Left cardiac atrium (tissue), 4 donors: ENCODE data around the gene PALS1. TPM values are rescaled to one million over a fixed set of nuclear protein-coding genes. Genes with fewer than 3 reads are reported as not detected.

Experiments used
- ATAC-seq, 2 donors: fragments of 200-7000 bp; cut with Tn5 transposase; one replicate each; pipeline ENCODE4 v1.9.1; 2020; ENCODE audit warnings: mild to moderate bottlenecking in 2 of 2, moderate library complexity in 2 of 2
- DNase-seq: peaks from one replicate; pipeline ENCODE4 v3.0.0-alpha.2; 2020
- intact Hi-C, 2 donors: fragments of 100-400 bp; cut with DNase I; formaldehyde crosslinking; loops; one replicate each; pipeline versions ENCODE4 v1.14.1 to v1.15.1; 2022 to 2023
- long read RNA-seq: library from polyadenylated mRNA; unstranded; transcript quantifications from one replicate; pipeline ENCODE4 v2.0.0, GENCODE V29; 2021
- total RNA-seq, 2 donors: library from RNA; stranded (reverse); fragmentation: NEBNext Ultra II Directional; extraction: Animal tissue kit (Norgen Biotek cat#: 25700); gene quantifications; one replicate each; pipeline ENCODE4 v1.2.1, GENCODE V29; 2021
- donor health status: DM: no; HTN: yes; CAD: no.
- donor health status: DM: no; HTN: yes; CAD: no; lungs with severe emphysema.
- donor health status: DM: yes; HTN: yes; CAD: no.
- donor health status: Dilated cardiomyopathy.

PALS1 gene
- 10 to 100 TPM; 13.7 to 15.9 TPM for total RNA-seq
- long read RNA-seq, full-length matches to known transcripts, result 5 of 12 reads
- long read RNA-seq, partial matches to known transcripts, result 6 of 12 reads
- long read RNA-seq, other reads (novel, unspliced or antisense), result 1 of 12 reads

DNA sequence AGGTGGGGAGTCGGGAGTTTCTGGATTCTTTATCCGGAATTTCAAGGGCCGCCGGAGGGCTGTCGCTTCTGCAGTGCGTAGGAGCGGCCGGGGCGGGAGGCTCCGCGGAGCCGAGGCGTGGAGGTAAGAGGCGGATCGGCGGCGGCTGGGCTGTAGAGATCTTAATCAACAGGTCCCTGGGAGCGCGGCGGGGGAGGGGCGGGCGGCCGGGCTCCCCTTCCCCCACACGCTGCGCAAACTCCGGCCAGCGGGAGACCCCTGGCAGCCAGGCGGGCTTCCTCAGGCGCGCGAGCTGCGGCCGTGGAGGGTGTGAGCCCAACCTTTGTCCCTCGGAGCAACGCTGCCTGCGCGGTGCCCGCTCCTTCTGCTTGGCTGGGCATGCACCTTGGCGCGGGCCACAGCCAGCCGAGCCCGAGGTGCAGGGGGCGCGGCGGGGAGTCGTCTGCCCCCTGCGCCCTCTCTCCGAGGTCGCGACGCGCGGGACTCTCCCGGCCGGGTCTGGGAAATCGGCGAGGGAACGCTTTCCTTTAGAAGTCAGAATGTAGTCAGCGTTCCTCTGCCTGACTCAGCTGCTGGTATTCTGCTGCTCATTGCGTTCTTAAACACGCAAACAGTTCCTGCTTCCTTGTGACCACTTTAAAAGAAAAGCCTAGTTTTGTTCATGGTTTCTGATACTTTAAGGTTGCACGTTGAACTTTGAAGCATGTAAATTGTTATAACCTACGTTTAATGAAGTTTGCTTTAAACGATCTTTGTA lies at the start of gene PALS1:
Gene PALS1, plus strand, starts transcription at position 25 of the 757 bp plus-strand sequence. CDS start 37,736 bp downstream, outside the sequence.
- ATAC-seq (peak; percentile 42 to 69), DNase-seq (no peak)
- intact Hi-C loops, result no loop called here

DNA sequence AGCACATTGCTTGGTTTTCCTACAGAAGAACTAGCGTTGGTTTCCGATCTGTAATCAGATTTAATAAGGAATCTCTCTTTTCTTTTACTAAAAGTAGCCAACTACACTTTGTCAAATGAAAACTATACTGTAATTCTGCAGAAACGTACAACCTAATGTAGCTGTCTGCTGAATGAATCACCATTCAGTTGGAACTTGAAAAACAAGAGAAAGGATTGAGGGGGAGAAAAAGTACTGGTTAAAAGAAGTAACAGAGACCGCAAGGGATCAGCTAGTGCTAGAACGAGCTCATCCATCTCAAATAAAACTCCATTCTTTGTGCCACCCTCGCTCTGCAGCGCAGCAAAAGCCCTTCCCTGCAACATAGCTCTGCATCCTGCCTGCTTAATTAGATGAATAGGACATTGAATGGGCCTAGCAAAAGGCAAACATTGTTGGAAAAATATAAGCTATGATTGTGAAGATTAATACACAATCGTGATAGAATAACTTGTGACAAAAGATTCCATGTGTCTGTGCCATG lies 49.4 kb upstream of the PALS1 start:
- ATAC-seq, result no peak
- no peak for DNase-seq
- intact Hi-C loops, result no loop called here

DNA sequence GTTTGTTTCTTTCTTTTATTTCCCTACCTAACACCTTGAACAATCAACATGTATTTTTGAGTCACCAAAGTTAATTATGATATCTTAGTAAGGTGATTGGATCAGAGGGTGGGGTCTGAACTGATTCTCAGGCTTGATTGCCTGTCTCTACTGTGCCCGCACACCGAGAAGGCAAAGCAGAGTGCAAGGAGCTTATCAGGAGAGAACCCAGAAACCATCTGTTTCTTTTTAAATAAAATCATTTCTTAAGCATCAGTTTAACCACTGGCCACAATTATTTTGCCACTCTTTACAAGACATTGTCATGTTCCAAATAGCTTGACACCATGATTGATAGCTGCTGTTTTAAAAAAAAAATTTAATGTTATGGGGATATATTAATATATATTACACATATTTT lies 48.9 kb upstream of the PALS1 start:
- no peak for ATAC-seq
- intact Hi-C loops, result no loop called here
- DNase-seq, result no peak

DNA sequence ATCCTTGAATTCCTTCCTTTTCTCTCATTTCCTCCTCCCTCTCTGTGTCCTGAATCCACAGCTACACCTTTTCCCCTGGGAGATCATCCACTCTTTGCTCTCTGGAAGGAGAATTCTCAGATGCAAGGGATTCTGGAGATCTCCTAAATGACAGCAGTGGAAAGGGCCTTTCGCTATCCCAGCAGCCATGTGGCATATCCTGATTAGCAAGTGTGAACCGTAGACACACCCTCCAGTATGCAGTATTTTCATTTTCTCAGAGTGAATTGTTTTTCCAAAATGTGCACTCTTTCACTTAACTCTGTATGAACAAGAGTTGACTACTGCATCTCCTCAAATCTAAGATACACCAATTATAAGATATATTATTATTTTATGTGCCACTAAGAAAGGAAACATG lies 46.0 kb upstream of the PALS1 start:
- DNase-seq (no peak), ATAC-seq (no peak)
- intact Hi-C loops, result no loop called here

DNA sequence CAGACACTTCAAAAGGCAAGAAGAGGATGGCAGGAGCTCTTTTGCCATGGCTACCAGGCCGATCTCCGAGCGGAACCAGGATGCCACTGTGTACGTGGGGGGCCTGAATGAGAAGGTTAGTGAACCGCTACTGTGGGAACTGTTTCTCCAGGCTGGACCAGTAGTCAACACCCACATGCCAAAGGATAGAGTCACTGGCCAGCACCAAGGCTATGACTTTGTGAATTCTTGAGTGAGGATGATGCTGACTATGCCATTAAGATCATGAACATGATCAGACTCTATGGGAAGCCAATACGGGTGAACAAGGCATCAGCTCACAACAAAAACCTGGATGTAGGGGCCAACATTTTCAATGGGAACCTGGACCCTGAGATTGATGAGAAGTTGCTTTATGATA lies 42.2 kb upstream of the PALS1 start:
- no peak for ATAC-seq
- intact Hi-C loops, result no loop called here
- no peak for DNase-seq

DNA sequence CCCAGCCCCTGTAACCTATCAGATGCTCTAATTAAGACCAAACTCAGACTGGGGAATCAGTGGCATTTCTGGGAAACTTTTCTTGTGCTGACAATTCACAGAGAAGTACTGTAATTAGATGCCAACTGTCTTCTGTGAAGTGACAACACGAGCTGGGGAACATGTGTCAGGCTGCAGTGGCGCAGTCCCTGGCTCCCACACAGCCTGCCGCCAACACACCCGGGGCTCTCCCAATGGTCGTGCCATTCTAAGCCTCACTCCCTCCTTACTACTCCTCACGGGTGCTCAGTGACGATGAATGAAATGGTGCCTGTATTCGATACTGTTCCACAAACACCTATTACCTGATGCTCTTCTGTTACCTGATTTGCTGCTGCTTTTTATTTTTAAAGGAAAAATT lies 33.4 kb upstream of the PALS1 start:
- ATAC-seq (no peak), DNase-seq (no peak)
- intact Hi-C loops, result no loop called here

DNA sequence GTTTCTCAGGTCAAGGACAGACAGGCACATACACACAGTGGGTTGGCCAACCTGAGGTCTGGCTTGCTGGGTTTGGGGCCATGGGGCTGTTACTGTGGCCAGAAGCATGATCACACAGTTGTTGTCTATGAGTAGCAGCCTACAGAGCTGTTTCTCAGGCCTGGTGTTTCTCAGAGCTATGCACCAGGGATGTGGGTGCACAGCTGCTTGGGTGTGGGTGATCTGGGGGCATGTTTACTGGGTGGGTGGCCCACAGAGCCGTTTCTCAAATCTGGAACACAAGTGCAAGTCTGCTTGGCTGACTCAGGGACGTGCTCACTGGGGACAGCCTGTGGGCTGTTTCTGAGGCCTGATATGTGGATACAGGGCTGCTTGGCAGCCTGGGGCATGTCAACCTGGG lies 23.1 kb upstream of the PALS1 start:
- DNase-seq, result no peak
- intact Hi-C loops, result no loop called here
- ATAC-seq, result no peak

DNA sequence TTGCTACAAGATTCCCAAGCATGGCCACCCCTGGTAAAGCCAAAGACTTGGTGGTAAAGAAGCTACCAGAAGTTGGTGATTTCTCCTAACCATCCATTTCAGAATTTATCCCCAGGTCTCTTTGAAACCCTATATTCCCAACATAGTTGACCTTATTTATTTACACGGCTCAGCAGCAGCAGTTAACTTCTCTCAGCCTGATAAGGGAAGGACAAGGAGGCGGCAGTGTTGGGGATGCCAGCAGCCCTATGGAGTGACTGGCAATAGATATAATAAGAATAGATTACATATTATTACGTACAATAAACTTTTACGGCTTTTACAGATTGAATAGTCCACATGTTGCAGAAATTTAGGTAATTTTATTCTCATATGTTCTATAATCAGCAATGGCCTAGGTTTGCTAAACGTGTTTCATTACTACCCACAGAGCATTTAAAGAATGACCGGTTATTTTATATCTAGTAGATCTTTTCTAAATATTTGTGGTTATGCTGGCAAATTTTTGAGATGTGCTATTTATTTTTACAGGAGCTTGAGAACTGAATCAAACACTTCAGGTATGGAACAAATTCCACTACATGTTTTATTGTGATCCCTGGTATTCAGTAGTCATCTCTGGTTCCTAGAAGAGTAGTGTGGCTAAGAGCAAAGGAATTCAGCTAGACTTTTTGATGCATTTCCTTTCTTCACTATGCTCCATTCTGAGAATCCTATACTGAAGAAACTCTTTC lies 19.8 kb upstream of the PALS1 start:
- intact Hi-C loops, result no loop called here
- DNase-seq (no peak), ATAC-seq (no peak)

DNA sequence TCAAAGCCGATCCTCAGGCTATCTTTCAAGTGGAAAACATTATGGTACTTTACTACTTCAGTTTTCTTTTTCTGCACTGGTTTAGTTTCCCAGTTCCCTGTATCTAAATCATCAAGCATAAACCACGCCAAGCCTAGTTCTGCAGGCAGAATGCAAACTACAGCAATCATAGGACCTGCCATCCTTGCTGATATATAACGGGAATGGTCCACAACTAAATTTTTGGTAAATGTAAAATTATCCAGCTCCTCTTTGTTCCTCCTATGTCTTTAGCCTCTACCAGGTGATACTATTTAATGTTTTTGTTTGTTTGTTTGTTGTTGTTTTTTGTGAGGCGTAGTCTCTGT lies 19.3 kb upstream of the PALS1 start:
- ATAC-seq (no peak), DNase-seq (no peak)
- intact Hi-C loops, result no loop called here

DNA sequence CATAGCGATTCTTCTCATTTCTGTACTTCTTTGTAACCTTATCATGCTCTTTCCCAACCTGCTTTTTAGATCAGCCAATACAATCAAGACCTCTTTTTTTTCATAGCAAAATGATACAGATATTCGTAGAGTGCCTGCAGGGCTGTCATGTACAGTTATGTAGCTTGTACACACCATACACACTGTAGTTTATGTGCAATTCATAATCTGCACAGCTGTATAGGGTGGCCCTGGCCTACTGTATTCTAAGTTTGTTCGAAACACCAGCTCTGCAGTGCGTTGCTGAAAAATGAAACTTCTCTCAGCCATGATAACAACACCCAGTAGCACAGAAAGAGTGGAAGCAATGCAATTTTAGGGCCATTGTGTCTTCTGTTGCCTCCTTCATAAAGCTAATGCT lies 15.7 kb upstream of the PALS1 start:
- intact Hi-C loops, result no loop called here
- ATAC-seq, result no peak
- DNase-seq, result no peak

DNA sequence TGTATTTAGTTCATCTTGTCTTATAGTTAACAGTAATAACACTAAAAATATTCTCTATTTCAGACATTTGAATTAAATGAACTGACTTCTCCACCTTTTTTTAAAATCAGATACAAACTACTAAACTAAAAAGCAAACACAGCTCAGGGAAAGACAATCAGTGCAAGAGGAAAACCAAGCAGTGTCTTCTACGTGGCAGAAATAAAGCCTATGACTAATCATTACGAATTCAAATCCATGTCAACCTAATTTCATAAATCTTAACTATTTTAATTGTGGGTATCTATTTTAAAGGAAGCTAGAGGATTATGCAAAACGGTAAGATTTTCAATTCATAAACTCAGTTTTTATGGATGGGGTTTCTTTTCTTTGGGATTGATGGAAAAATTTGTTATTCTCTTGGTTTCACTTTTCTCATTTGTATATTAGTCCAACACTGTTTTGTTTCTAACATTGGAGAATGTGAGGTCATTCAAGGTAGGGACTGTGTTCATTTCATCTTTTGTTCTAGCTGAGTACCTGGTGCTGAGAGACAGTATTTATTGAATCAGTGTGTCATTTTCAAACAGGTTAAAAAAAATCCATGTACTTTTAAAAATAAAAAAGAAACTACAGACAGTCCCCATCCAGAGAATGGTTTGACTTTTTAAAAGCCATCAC lies 12.8 kb upstream of the PALS1 start:
- DNase-seq (no peak), ATAC-seq (no peak)
- intact Hi-C loops, result no loop called here

DNA sequence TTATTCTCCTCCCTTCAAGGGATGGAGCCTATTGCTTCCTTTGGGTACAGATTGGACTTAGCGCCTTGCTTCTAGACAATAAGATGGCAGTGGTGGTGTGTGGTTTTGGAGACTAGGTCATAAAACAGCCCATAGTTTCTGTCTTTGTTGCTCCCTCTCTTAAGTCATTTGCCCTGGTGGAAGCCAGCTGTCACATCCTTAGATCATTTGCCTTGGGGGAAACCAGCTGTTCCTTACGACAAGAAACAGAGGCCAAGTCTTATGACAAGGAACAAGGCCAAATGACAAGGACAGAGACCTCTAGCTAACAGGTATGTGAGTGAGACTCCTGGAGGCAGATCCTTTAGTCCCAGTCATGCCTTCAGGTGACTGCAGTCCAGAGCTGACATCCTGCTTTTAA lies 9.2 kb upstream of the PALS1 start:
- ATAC-seq, result no peak
- intact Hi-C loops, result no loop called here
- DNase-seq, result no peak

DNA sequence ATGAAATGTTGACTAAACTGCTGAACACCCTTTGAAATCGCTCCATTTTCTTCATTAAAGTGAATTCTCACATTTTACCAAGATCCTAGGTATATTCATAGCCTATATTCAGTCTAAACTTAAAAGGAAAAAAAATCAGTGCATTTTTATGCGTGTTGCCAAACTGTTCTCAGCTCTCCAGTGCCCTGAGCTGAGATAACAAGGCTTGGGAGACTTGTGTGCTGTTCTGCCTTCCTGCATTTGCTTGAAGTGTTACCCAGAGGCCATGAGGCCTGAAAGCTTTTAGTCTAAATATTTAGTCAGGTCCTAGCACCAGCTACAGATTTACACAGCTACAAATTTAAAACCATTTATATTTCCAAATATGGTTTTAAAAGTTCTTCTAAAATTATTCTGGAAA lies 8.6 kb upstream of the PALS1 start:
- DNase-seq (no peak), ATAC-seq (no peak)
- intact Hi-C loops, result no loop called here

DNA sequence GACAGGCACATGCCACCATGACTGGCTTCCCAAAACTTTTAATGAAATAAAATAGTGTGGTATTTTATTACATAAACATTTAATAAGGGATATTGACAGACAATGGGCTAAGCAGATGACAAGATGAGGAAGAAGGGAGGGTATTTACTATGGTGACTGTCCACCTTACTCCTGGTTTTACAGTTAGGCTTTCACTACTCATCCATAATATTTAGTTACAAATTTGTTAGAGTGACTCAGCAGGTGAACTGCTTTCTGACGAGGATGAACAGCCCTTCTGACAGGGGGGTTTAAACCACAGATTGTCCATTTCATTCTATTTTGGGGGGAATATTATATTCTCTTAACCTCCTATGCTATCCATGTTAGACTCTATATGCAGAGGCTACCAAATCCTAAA lies 3.6 kb upstream of the PALS1 start:
- no peak for ATAC-seq
- intact Hi-C loops, result no loop called here

DNA sequence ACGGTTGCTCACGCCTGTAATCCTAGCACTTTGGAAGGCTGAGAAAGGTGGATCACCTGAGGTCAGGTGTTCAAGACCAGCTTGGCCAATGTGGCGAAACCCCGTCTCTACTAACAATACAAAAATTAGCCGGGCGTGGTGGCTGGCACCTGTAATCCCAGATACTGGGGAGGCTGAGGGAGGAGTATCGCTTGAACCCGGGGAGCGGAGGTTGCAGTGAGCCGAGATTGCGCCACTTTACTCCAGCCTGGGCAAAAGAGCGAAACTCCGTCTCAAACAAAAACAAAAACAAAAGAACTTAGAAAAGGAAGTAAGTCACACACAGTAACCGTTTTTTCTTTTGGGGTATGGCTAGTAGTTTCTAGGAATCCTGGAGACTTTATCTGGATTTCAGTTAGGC lies 1.7 kb upstream of the PALS1 start:
- no peak for DNase-seq
- intact Hi-C loops, result no loop called here
- ATAC-seq, result no peak

More for the DNA sequence above, 3.6 kb upstream of the PALS1 start:
- DNase-seq, result no peak

DNA sequence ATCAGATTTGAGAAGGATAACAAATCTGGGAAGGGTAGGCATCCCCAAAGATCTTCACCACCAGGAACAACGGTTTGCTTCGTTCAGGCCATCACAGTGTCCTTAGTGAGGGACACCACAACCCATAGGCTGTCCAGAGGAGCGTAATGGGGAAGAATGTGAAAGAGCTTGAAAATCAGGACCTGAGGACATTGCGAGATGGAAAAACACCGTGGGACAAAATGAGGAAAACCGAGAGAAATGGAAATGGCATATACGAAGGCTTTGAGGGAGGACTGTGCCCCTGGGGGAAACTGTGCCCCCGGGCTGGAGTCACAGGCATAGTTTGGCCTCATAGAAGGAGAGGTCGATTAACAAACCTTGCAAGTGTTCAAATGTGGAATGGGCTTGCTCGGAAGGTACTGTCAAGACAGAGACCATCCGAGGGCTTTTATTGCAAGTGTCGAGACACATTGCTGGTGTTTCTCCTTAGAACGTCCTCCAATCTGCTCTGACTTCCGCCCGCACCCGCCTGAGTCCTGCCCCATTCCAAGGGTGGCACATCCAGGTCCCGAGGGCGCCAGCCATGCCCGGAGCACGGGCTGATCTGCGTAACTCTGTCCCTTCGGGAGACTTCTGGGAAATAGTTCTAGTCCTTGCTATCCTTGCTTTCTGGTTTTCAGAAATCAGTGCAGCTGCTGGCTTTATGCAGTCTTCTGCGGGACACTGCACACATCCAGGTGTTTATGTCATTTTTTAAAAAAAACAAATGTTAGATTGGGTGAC lies 885 bp upstream of the PALS1 start:
- peak; percentile 57 to 61 for ATAC-seq
- DNase-seq, result peak; percentile 67
- intact Hi-C loops, result no loop called here

DNA sequence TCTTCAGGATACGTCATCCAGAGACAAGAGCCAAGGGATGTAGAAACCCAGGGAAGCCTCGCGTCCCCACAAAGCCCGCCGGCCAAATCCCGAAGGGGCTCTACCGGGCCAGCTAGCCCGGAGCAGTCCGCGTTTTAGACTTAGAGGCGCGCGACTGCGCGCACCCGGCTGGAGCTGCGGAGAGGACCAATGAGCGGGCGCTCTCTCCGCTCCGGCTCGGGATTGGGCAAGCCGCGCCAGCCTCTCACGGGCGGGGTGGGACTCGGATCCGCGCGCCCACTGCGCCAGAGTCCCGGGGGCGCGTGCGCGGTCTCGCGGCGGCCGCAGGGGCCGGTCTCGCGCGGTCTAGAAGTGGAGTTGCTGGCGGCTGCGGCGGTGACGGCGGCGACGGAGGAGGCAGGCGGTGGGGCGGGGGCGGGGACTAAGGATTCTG lies 241 bp upstream of the PALS1 start:
- ATAC-seq (peak; percentile 97 to 99), DNase-seq (peak; percentile 98)
- intact Hi-C loops, result no loop called here

DNA sequence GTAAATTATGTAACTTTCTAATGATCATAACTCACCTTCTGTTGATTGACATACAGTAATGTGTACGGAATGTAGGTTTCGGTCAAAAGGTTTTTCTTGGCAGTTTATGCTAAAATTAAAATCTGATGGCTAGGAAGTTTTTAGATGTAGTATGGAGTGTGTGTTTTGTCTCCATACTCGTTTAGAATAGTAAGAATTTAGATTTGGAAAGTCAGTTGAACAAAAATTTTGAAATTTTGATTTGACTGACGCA lies 859 bp downstream of the PALS1 start:
- intact Hi-C loops, result no loop called here
- no peak for ATAC-seq
- DNase-seq, result no peak

DNA sequence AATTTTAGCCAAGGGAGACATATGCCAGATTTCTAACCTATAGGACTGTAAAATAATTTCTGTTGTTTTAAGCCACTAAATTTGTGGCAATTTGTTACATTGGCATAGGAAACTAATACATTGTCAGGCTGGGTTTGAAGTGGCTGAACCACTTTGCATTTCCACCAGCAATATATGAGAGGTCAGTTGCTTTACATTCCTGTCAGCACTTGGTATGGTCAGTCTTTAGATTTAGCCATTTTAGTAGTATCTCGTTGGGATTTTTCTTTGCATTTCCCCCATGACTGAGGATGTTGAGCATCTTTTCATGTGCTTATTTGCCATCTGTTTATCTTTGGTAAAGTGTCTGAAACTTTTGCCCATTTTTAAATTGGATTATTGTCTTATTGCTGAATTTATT lies 3.9 kb downstream of the PALS1 start:
- DNase-seq (no peak), ATAC-seq (no peak)
- intact Hi-C loops, result no loop called here
